GM19438 (cell line): ENCODE results near the gene THG1L.
"Not testable (repeated sequence)": the region's sequence is repeated elsewhere in the genome, so short reads cannot be mapped to it uniquely, and the experiment has no call there.

Experiments
- ATAC-seq: cut with Tn5 transposase; IDR thresholded peaks from one replicate; pipeline ENCODE4 v1.9.1; 2021; ENCODE audit warnings: low read depth; ENCODE audit not compliant: unreplicated experiment

The THG1L gene

DNA sequence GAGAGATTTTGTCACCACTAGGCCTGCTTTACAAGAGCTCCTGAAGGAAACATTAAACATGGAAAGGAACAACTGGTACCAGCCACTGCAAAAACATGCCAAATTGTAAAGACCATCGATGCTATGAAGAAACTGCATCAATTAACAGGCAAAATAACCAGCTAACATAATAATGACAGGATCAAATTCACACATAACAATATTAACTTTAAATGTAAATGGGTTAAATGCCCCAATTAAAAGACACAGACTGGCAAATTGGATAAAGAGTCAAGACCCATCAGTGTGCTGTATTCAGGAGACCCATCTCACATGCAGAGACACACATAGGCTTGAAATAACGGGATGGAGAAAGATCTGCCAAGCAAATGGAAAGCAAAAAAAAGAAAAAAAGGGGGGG, 8.3 kb upstream of the THG1L start:
- ATAC-seq, result not testable (repeated sequence)

DNA sequence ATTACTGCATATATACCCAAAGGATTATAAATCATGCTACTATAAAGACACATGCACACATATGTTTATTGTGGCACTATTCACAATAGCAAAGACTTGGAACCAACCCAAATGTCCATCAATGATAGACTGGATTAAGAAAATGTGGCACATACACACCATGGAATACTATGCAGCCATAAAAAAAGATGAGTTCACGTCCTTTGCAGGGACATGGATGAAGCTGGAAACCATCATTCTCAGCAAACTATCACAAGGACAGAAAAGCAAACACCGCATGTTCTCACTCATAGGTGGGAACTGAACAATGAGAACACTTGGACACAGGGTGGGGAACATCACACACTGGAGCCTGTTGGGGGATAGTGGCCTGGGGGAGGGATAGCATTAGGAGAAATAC, 4.6 kb upstream of the THG1L start:
- not testable (repeated sequence) for ATAC-seq

- not testable (repeated sequence) for ATAC-seq
Observed at GRCh38 chr5:157727858-157728257, 3.4 kb upstream of the THG1L start.

GRCh38 chr5:157729858-157730257, 1.4 kb upstream of the THG1L start:
- ATAC-seq, result peak; percentile 56

GRCh38 chr5:157730900-157731271, 334 bp upstream of the THG1L start:
- no peak for ATAC-seq

- no peak for ATAC-seq
Observed at GRCh38 chr5:157732130-157732514, 902 bp downstream of the THG1L start.

- no peak for ATAC-seq
Observed at GRCh38 chr5:157732596-157733262, 1.5 kb downstream of the THG1L start.

DNA sequence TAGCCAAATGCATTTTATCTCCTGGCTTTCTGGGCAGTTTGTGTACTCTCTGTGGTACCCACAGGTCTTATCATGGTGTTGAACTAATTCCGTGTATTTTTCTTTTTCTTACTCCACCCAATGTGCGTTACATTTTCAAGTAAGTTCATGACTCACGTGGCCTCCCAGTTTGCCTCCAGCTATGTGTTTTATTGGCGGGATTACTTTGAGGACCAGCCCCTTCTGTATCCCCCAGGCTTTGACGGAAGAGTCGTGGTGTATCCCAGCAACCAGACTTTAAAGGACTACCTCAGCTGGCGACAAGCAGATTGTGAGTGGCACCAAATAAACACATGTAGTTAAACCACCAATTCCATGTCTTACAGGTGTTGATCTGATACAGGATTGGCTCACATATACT, 3.2 kb downstream of the THG1L start:
- no peak for ATAC-seq

GRCh38 chr5:157735991-157736390, 4.8 kb downstream of the THG1L start:
- no peak for ATAC-seq

DNA sequence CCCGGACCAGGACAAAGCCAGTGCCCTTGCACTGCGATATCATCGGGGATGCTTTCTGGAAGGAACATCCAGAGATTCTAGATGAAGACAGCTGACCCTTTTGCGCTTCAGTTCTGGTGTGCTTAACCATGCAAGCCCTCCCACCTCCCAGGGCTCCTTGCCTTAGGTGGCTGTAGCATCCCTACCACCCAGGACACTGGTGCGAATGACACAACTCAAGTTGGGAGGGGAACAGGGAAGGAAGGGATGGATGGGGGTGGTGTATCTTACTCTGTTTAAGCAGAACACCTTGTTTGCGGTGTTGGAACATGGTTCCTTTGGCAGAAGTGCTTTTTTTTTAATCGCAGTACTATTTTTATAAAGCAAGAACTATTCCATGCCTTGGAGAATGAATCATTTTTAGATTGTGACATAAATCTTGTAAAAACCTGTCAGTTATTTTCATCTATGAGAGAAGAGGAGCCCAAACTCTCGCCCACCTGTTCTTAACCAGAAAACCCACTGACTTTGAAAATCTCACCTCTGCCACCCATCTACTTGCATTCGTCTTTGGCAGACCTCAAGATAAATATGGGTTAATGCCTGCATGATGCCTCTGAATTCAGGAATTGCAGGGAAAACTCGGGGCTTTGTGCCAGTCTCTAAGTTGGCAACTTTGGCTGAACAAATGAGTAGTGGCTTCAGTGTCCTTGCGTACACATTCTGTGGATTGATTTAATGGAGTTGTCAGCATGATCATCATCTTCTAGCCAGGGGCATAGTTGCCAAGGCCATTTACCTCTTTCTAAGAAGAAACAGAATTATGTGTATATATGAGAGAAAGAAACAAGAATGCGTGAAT, 8.4 kb downstream of the THG1L start:
- ATAC-seq, result no peak

GRCh38 chr5:157740229-157740610, 9.0 kb downstream of the THG1L start:
- ATAC-seq, result no peak

GRCh38 chr5:157741131-157741530, 9.9 kb downstream of the THG1L start:
- ATAC-seq, result no peak

DNA sequence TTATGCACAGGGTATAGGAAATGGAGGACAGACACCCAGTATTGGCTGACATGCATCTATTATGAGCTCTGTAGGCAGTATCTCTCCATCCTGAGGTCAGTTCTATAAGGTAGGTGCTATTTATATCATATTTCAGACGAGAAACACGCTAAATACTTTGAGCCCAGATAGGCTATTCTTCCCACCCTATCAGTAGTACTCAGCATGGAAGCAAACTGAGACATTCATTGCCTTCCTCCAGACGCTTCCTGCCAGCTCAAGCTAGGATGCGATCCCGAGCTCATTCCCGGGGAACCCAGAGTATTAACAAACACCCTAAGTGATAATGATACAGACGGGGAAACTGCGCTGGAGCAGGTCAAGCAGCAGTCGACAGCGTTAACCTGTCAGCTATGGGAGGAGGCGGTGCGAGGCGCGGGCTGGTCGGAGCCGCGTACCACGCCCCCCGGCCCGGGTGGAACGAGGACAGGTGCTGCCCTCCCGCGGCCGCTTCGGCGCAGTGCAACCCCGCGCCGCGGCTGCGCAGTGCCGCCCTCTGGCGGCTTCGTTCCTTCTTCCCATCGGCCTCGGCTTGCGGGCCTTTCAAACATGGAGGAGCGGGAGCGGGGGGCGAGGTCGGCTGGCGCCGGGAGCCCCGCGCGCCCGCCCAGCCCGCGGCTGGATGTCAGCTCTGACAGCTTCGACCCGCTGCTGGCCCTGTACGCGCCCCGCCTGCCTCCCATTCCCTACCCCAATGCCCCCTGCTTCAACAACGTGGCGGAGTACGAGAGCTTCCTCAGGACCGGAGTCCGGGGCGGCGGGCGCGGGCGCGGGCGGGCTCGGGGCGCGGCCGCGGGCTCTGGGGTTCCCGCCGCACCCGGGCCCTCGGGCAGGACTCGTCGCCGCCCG, 12.2 kb downstream of the THG1L start, which contains the start of gene LSM11:
Gene LSM11, plus strand, starts transcription at position 550 of the 888 bp plus-strand sequence. Its CDS starts 39 bp downstream, at position 589.
- peak; percentile 86 for ATAC-seq

- peak; percentile 41 for ATAC-seq
Observed at GRCh38 chr5:157744051-157745011, 13.1 kb downstream of the THG1L start.

- ATAC-seq, result no peak
Observed at GRCh38 chr5:157745041-157745456, 13.8 kb downstream of the THG1L start.

- ATAC-seq, result no peak
Observed at GRCh38 chr5:157747173-157747740, 16.0 kb downstream of the THG1L start.

DNA sequence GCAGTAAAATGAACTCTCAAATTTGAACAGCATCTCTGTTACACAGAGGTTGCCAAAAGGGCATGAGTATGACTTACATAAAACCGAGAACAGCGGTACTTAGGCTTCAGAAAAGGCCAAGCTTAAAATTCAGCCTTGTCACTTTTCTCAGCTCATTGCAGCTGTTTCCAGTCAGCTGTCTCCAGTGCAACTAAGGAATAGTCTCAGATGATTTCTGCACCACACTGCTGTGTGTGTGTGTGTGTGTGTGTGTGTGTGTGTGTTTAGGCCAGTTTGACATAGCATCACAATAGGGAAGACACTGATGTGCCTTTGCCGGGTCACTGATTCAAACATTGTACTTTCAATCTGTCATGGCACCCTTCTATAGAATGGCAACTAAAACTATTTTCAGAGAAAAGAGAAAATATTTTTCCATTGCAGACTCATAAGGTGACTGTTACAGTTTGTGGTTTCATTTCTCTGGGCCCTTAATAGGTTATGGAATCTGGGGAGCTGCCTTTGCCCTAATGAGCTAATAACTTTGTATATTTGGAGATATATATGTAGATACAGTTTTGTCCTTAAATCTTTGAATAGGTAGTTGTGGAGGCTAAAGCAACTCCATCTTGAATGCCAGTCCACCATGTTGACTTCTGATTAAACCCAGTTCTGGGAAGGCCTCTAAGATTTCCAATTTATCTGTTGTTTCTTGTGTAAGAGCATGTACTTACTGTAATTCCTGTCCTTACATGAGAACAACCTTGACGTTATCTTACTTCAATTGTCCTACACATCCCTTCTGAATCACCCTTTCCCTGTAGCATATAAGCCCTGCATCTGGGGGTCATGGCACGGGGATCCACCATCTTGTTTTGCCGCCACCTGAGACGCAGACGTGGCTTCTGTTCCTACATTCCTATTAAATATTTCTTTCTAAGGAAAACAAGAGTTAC, 16.8 kb downstream of the THG1L start:
- no peak for ATAC-seq

DNA sequence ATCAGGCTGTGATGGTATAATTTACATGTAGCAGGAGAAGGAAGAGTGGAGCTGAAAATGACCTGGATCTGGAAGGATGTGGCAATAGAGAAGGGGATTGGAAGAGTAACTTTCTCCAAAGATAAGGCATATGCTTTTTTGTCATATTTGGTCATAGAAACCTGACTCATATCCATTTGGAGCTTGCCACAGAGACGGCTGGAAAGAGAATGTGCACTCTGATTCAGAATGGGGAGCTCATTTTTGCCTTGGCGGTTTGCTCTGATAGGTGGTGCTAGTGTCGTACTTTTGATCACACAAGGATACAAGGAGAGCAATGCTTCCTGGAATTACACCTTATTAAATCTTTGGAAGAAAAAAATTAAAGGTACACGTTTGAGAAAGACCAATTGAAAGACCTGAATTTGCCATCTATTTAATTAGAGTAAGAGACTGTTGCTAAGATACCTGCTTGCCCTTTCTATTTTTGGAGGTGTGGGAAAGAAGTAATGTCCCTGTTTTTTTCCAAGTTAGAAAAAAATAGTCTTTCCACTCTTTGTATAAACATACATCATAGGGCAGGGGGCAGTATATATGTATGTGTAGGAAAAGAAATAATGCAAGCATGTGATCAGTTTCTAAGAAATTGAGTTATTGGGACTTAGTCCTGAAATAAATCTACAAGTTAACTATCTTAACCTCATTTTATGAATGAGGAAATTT, 17.7 kb downstream of the THG1L start:
- ATAC-seq, result no peak
